Neural cell (in vitro differentiated cells): ENCODE data around the gene KRT39. TPM values are rescaled to one million over a fixed set of nuclear protein-coding genes. Genes with fewer than 3 reads are reported as not detected.

Source experiments
- H2AFZ ChIP-seq: fragments of 200-600, 300-800 bp; sonication (generic), shearing (Covaris generic); 2 replicates; pipeline ENCODE4 v1.6.0; 2014; ENCODE audit warnings: low read depth, mild to moderate bottlenecking, antibody characterized with exemption, low read length, moderate library complexity
- H3F3A ChIP-seq: fragments of 200-600 bp; shearing (Covaris generic); 2 replicates; pipeline ENCODE4 v1.6.1; 2016; ENCODE audit warnings: mild to moderate bottlenecking, moderate library complexity, mixed read lengths, antibody characterized with exemption, low read length; ENCODE audit not compliant: insufficient read depth, poor library complexity, severe bottlenecking
- H3K27ac ChIP-seq: fragments of 200-600, 300-800 bp; sonication (generic), shearing (Covaris generic); 2 replicates; pipeline ENCODE4 v1.5.1; 2014; ENCODE audit warnings: mild to moderate bottlenecking, low read length, moderate library complexity
- H3K27me3 ChIP-seq: fragments of 300-800, 200-600 bp; sonication (generic), shearing (Covaris generic); 2 replicates; pipeline ENCODE4 v1.6.0; 2014; ENCODE audit warnings: mild to moderate bottlenecking, low read depth, low read length, moderate library complexity; ENCODE audit not compliant: insufficient read depth
- H3K36me3 ChIP-seq: fragments of 300-800, 200-600 bp; sonication (generic), shearing (Covaris generic); 2 replicates; pipeline ENCODE4 v1.5.1; 2014; ENCODE audit warnings: mild to moderate bottlenecking, antibody characterized with exemption, low read length, moderate library complexity; ENCODE audit not compliant: insufficient read depth
- H3K4me2 ChIP-seq: fragments of 300-800, 200-600 bp; sonication (generic), shearing (Covaris generic); 2 replicates; pipeline ENCODE4 v1.6.0; 2014; ENCODE audit warnings: mild to moderate bottlenecking, low read length
- H3K4me3 ChIP-seq: fragments of 300-800, 200-600 bp; sonication (generic), shearing (Covaris generic); 2 replicates; pipeline ENCODE4 v1.5.1; 2014; ENCODE audit warnings: mild to moderate bottlenecking, low read length, moderate library complexity
- H3K79me2 ChIP-seq: fragments of 200-600 bp; shearing (Covaris generic); replicated peaks from 2 replicates; pipeline ENCODE4 v1.6.0; 2014; ENCODE audit warnings: mild to moderate bottlenecking, low read length, moderate library complexity; ENCODE audit not compliant: insufficient read depth
- H3K9ac ChIP-seq: fragments of 300-800, 200-600 bp; sonication (generic), shearing (Covaris generic); 2 replicates; pipeline ENCODE4 v1.6.1; 2016; ENCODE audit warnings: mild to moderate bottlenecking, low read length, mixed read lengths
- H3K9me2 ChIP-seq: fragments of 200-600 bp; shearing (Covaris generic); 2 replicates; pipeline ENCODE4 v1.6.1; 2016; ENCODE audit warnings: mild to moderate bottlenecking, low read length, mixed read lengths; ENCODE audit not compliant: insufficient read depth
- H3K9me3 ChIP-seq: fragments of 200-600, 300-800 bp; sonication (generic), shearing (Covaris generic); 2 replicates; pipeline ENCODE4 v1.6.1; 2016; ENCODE audit warnings: mild to moderate bottlenecking, mixed run types, low read length, moderate library complexity, mixed read lengths
- H4K20me1 ChIP-seq: fragments of 200-600 bp; shearing (Covaris generic); 2 replicates; pipeline ENCODE4 v1.6.1; 2016; ENCODE audit warnings: mild to moderate bottlenecking, mixed run types; ENCODE audit not compliant: insufficient read depth
- EP300 ChIP-seq: fragments of 450-650 bp; conservative IDR thresholded peaks from 2 replicates; pipeline ENCODE4 v1.6.1; 2014; ENCODE audit warnings: antibody characterized with exemption, mild to moderate bottlenecking, moderate library complexity; ENCODE audit not compliant: poor library complexity, severe bottlenecking
- EZH2 ChIP-seq: fragments of 200-600, 300-800 bp; shearing (Covaris generic), sonication (generic); IDR thresholded peaks from 2 replicates; pipeline ENCODE4 v1.6.1; 2014; ENCODE audit warnings: antibody characterized with exemption, low read length, borderline replicate concordance, mild to moderate bottlenecking; ENCODE audit not compliant: insufficient read depth, poor library complexity, severe bottlenecking
- MXI1 ChIP-seq: fragments of 450-650 bp; conservative IDR thresholded peaks from 2 replicates; pipeline ENCODE4 v1.6.1; 2014; ENCODE audit warnings: antibody characterized with exemption, mild to moderate bottlenecking; ENCODE audit not compliant: poor library complexity, severe bottlenecking
- POLR2AphosphoS5 ChIP-seq: IDR thresholded peaks from 2 replicates; pipeline ENCODE4 v1.6.1; 2012
- RAD21 ChIP-seq: fragments of 450-650 bp; conservative IDR thresholded peaks from 2 replicates; pipeline ENCODE4 v1.6.1; 2014; ENCODE audit warnings: antibody characterized with exemption, mild to moderate bottlenecking, moderate library complexity
- SMC3 ChIP-seq: fragments of 450-650 bp; conservative IDR thresholded peaks from 2 replicates; pipeline ENCODE4 v1.6.1; 2014; ENCODE audit warnings: antibody characterized with exemption, mild to moderate bottlenecking, moderate library complexity; ENCODE audit not compliant: poor library complexity
- TAF1 ChIP-seq: IDR thresholded peaks from 2 replicates; pipeline ENCODE4 v1.6.1; 2012; ENCODE audit warnings: low read depth
- polyA plus RNA-seq: library from polyadenylated mRNA; depleted of rRNA; stranded (reverse); fragments of >200 nt; gene quantifications from 2 replicates; pipeline ENCODE4 v1.2.3, GENCODE V29; 2014
- TF ChIP-seq, protein P1 (sequence below): IDR thresholded peaks from 2 replicates; pipeline ENCODE4 v1.6.1; 2012; ENCODE audit warnings: borderline replicate concordance
- TF ChIP-seq, protein P2 (sequence below): fragments of 450-650 bp; IDR thresholded peaks from 2 replicates; pipeline ENCODE4 v1.5.1; 2014; ENCODE audit warnings: antibody characterized with exemption, mild to moderate bottlenecking, moderate library complexity; ENCODE audit not compliant: poor library complexity, severe bottlenecking

Gene KRT39
- polyA plus RNA-seq, 1 donor from 2014 or later = not detected

DNA sequence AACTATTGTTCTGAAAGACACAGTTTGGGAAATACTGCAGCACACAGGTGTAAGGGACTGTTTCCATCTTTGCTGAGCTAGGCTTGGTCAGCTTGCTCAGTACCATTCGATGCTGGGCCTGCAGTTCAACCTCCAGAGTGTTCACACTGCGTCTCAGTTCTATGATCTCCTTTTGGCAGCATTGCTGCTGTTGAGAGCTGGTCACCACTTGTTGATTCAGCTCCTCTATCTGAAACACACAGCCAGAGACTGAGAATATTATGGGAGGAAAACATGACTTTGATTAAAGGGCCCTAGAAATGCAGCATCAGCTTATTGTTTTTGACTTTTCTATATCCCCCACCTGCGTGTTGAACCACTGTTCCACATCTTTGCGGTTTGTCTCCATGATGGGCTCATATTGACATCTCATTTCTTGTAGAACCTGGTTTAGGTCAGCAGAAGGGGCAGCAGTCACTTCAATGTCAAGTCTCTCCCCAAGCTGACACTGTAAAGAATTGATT is 4.6 kb downstream of the KRT39 start:
- no peaks in the 10 kb centered on the region for H4K20me1 ChIP-seq

DNA sequence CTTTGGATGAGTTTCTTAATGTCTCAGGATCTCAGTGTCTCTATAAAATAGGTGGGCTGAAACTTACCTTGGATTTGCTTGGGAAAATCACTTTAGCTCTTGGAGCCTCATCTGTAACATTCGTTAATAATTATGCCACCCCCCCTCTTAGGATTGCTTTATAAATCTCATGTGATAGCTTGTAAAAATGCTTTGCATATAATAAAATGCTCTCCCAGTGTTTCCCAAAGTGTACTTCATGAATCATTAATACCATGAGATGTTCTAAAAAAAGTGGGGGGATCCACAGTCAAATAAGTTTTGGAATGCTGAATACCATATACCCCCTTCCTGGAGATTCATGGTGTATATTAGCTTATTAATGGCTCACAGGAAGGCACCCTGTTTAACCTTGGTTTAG is 5.2 kb downstream of the KRT39 start:
- no peak for TF ChIP-seq MXI1
- no peak for TF ChIP-seq SMC3
- TF ChIP-seq, protein P1, sequence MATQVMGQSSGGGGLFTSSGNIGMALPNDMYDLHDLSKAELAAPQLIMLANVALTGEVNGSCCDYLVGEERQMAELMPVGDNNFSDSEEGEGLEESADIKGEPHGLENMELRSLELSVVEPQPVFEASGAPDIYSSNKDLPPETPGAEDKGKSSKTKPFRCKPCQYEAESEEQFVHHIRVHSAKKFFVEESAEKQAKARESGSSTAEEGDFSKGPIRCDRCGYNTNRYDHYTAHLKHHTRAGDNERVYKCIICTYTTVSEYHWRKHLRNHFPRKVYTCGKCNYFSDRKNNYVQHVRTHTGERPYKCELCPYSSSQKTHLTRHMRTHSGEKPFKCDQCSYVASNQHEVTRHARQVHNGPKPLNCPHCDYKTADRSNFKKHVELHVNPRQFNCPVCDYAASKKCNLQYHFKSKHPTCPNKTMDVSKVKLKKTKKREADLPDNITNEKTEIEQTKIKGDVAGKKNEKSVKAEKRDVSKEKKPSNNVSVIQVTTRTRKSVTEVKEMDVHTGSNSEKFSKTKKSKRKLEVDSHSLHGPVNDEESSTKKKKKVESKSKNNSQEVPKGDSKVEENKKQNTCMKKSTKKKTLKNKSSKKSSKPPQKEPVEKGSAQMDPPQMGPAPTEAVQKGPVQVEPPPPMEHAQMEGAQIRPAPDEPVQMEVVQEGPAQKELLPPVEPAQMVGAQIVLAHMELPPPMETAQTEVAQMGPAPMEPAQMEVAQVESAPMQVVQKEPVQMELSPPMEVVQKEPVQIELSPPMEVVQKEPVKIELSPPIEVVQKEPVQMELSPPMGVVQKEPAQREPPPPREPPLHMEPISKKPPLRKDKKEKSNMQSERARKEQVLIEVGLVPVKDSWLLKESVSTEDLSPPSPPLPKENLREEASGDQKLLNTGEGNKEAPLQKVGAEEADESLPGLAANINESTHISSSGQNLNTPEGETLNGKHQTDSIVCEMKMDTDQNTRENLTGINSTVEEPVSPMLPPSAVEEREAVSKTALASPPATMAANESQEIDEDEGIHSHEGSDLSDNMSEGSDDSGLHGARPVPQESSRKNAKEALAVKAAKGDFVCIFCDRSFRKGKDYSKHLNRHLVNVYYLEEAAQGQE = no peak
- no peak for TF ChIP-seq EZH2
- TF ChIP-seq EP300 = no peak
- TF ChIP-seq TAF1 = no peak
- no peak for TF ChIP-seq RAD21
- TF ChIP-seq, protein P2, sequence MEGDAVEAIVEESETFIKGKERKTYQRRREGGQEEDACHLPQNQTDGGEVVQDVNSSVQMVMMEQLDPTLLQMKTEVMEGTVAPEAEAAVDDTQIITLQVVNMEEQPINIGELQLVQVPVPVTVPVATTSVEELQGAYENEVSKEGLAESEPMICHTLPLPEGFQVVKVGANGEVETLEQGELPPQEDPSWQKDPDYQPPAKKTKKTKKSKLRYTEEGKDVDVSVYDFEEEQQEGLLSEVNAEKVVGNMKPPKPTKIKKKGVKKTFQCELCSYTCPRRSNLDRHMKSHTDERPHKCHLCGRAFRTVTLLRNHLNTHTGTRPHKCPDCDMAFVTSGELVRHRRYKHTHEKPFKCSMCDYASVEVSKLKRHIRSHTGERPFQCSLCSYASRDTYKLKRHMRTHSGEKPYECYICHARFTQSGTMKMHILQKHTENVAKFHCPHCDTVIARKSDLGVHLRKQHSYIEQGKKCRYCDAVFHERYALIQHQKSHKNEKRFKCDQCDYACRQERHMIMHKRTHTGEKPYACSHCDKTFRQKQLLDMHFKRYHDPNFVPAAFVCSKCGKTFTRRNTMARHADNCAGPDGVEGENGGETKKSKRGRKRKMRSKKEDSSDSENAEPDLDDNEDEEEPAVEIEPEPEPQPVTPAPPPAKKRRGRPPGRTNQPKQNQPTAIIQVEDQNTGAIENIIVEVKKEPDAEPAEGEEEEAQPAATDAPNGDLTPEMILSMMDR = no peak
- no peak for TF ChIP-seq POLR2AphosphoS5
- Histone ChIP-seq H3K27ac (no peak overlapping the region), H3K36me3 (no peaks in the 10 kb centered on the region), H2AFZ (no peak overlapping the region), H3K9me2 (no peaks in the 10 kb centered on the region), H3F3A (no peaks in the 10 kb centered on the region), H3K4me3 (no peak overlapping the region), H3K9ac (no peak overlapping the region), H3K9me3 (no peaks in the 10 kb centered on the region), H3K4me2 (no peak overlapping the region), H4K20me1 (no peaks in the 10 kb centered on the region), H3K27me3 (no peaks in the 10 kb centered on the region), H3K79me2 (no peaks in the 10 kb centered on the region)

More for the DNA sequence above, 4.6 kb downstream of the KRT39 start:
- Histone ChIP-seq H3K36me3 (no peaks in the 10 kb centered on the region), H3K9me2 (no peaks in the 10 kb centered on the region), H2AFZ (no peak overlapping the region), H3K27ac (no peak overlapping the region), H3K9me3 (no peaks in the 10 kb centered on the region), H3K27me3 (no peaks in the 10 kb centered on the region), H3F3A (no peaks in the 10 kb centered on the region), H3K9ac (no peak overlapping the region), H3K79me2 (no peaks in the 10 kb centered on the region), H3K4me3 (no peak overlapping the region), H3K4me2 (no peak overlapping the region)
- TF ChIP-seq EZH2 = no peak
- TF ChIP-seq POLR2AphosphoS5 = no peak
- TF ChIP-seq MXI1 = no peak
- no peak for TF ChIP-seq EP300
- TF ChIP-seq SMC3 = no peak
- TF ChIP-seq, protein P2 = no peak
- no peak for TF ChIP-seq TAF1
- no peak for TF ChIP-seq RAD21
- TF ChIP-seq, protein P1 = no peak
